ENCODE data around the gene CDC42BPA. TPM values are rescaled to one million over a fixed set of nuclear protein-coding genes. Genes with fewer than 3 reads are reported as not detected.

The CDC42BPA gene
- total and polyA plus RNA-seq, 2 of the 8 experiments (the other 6 are each of a cell fraction or from before 2014, with no cell fraction given), result 7.1 to 28.5 TPM

GRCh38 chr1:226989085-226989920 lies 329.0 kb downstream of the CDC42BPA start:
- Histone ChIP-seq H2AK5ac (ENCODE audit: low read depth, low read length) (no peak overlapping the region), H3K4me3 (ENCODE audit: extremely low read depth in 1 of 4, insufficient read depth in 2 of 4, low read depth in 3 of 4, low read length in 4 of 4) (no peak overlapping the region), H3K4me2 (ENCODE audit: insufficient read depth in 1 of 2, low read depth in 2 of 2, low read length in 2 of 2) (no peak overlapping the region), H3K14ac (ENCODE audit: insufficient read length) (no peak overlapping the region), H3K27ac (ENCODE audit: low read depth, low read length) (no peak overlapping the region), H3K79me2 (ENCODE audit: control insufficient read depth in 1 of 2, insufficient read depth in 2 of 2, low read length in 2 of 2) (no peaks in the 10 kb centered on the region), H3K4me1 (replicated peaks in 1 of 4; ENCODE audit: control insufficient read depth in 3 of 4, insufficient read depth in 4 of 4, low read length in 3 of 4) (peaks cover 2 to 15% (median 5%) of the 10 kb centered on the region in 4 experiments; a peak in 5 of 7 replicates), H4K8ac (ENCODE audit: extremely low read depth, insufficient read depth, low read length) (no peak overlapping the region), H2BK5ac (ENCODE audit: low read depth, low read length) (no peak overlapping the region), H4K20me1 (replicated peaks in 1 of 2; ENCODE audit: control insufficient read depth in 1 of 2, insufficient read depth in 2 of 2, low read length in 2 of 2) (peaks cover 2% of the 10 kb centered on the region in 2 experiments), H3K18ac (ENCODE audit: extremely low read depth, low read length) (no peak overlapping the region), H2BK20ac (ENCODE audit: low read length) (no peak overlapping the region), H3K36me3 (ENCODE audit: control insufficient read depth in 2 of 4, insufficient read depth in 4 of 4, low read length in 3 of 4) (peaks cover 0 to 9% (median 5%) of the 10 kb centered on the region in 4 experiments; a peak in 5 of 8 replicates), H3K9ac (replicated peaks in 1 of 4; ENCODE audit: extremely low read depth in 1 of 4, low read depth in 3 of 4, low read length in 3 of 4) (no peak overlapping the region), H3K9me3 (ENCODE audit: insufficient read depth in 2 of 2, low read depth in 1 of 2, low read length in 1 of 2) (no peaks in the 10 kb centered on the region), H3K79me1 (ENCODE audit: low read depth, low read length) (no peaks in the 10 kb centered on the region), H3K23ac (ENCODE audit: insufficient read length) (no peak overlapping the region), H3K4ac (replicated peaks; ENCODE audit: insufficient read length, low read depth, low read length) (no peak overlapping the region), H4K5ac (ENCODE audit: insufficient read length, low read depth, low read length) (no peak overlapping the region), H3K56ac (replicated peaks; ENCODE audit: insufficient read length, low read depth, low read length) (no peak overlapping the region), H2BK12ac (ENCODE audit: low read depth, low read length) (no peak overlapping the region), H2BK120ac (replicated peaks; ENCODE audit: low read depth, low read length) (no peak overlapping the region), H2AFZ (ENCODE audit: low read length) (no peak overlapping the region), H2BK15ac (ENCODE audit: low read length) (no peak overlapping the region), H4K91ac (replicated peaks; ENCODE audit: insufficient read length, low read length) (no peak overlapping the region), H3K27me3 (replicated peaks in 1 of 4; ENCODE audit: control insufficient read depth in 3 of 4, extremely low read depth in 1 of 4, insufficient read depth in 3 of 4, low read length in 3 of 4) (no peaks in the 10 kb centered on the region), H3K23me2 (ENCODE audit: low read depth, low read length) (no peaks in the 10 kb centered on the region)
- ChIA-PET POLR2A (ENCODE audit: partially characterized antibody) (interaction anchor here (1.1 kb wide), 1 partner anchor 10 kb away, joined by 3 read pairs; no protein-coding TSS in a partner anchor), CTCF (ENCODE audit: partially characterized antibody) (interaction anchor here (0.8 to 1.0 kb wide), 2 partner anchors 77 to 449 kb away, joined by 3 read pairs; no protein-coding TSS in a partner anchor)
- no peak for FAIRE-seq
- DNase-seq (ENCODE audit: low read depth in 1 of 2, low spot score in 2 of 2), result no peak
- 82% methylated on average over 12 of the region's 12 CpGs; no CpG with 5 or more reads in 1 of the 2 experiments for WGBS, 2 experiments (ENCODE audit: extremely low coverage in 1 of 2, insufficient coverage in 1 of 2, insufficient read length in 1 of 2, insufficient replicate concordance in 2 of 2, low coverage in 1 of 2, low lambda C conversion rate in 2 of 2, missing lambda C conversion rate in 1 of 2)
- TF ChIP-seq MAX (IDR thresholded peaks at IDR 0.05) (no peak), GABPA (IDR thresholded peaks at IDR 0.05; ENCODE audit: borderline replicate concordance, insufficient read depth, low read length) (no peak), KDM1A (IDR thresholded peaks at IDR 0.05; ENCODE audit: borderline replicate concordance, low read length) (no peak), SP4 (IDR thresholded peaks at IDR 0.05; ENCODE audit: low read length) (no peak), POLR2A (IDR thresholded peaks at IDR 0.05; ENCODE audit: control extremely low read depth in 1 of 2, low read depth in 2 of 2, low read length in 2 of 2) (no peak), KDM4A (IDR thresholded peaks at IDR 0.05; ENCODE audit: low read depth, low read length, severe bottlenecking) (no peak), CHD1 (IDR thresholded peaks at IDR 0.05; ENCODE audit: low read depth, low read length) (no peak), SUZ12 (IDR thresholded peaks at IDR 0.05; ENCODE audit: low read length) (no peak), SRF (IDR thresholded peaks at IDR 0.05; ENCODE audit: low read depth, low read length) (no peak), NANOG (IDR thresholded peaks at IDR 0.05; ENCODE audit: insufficient read depth, low read depth, low read length, poor library complexity, severe bottlenecking) (no peak)

Data from H1 (cell line).